Activated T-cell treated with anti-CD3 and anti-CD28 coated beads for 4 hours (primary cell): ENCODE data around the gene BMS1.
"Not testable (repeated sequence)": the region's sequence is repeated elsewhere in the genome, so short reads cannot be mapped to it uniquely, and the experiment has no call there.

ENCODE experiments used
- DNase-seq: peaks from one replicate; pipeline ENCODE4 v3.0.0-alpha.2; 2020

The BMS1 gene, protein sequence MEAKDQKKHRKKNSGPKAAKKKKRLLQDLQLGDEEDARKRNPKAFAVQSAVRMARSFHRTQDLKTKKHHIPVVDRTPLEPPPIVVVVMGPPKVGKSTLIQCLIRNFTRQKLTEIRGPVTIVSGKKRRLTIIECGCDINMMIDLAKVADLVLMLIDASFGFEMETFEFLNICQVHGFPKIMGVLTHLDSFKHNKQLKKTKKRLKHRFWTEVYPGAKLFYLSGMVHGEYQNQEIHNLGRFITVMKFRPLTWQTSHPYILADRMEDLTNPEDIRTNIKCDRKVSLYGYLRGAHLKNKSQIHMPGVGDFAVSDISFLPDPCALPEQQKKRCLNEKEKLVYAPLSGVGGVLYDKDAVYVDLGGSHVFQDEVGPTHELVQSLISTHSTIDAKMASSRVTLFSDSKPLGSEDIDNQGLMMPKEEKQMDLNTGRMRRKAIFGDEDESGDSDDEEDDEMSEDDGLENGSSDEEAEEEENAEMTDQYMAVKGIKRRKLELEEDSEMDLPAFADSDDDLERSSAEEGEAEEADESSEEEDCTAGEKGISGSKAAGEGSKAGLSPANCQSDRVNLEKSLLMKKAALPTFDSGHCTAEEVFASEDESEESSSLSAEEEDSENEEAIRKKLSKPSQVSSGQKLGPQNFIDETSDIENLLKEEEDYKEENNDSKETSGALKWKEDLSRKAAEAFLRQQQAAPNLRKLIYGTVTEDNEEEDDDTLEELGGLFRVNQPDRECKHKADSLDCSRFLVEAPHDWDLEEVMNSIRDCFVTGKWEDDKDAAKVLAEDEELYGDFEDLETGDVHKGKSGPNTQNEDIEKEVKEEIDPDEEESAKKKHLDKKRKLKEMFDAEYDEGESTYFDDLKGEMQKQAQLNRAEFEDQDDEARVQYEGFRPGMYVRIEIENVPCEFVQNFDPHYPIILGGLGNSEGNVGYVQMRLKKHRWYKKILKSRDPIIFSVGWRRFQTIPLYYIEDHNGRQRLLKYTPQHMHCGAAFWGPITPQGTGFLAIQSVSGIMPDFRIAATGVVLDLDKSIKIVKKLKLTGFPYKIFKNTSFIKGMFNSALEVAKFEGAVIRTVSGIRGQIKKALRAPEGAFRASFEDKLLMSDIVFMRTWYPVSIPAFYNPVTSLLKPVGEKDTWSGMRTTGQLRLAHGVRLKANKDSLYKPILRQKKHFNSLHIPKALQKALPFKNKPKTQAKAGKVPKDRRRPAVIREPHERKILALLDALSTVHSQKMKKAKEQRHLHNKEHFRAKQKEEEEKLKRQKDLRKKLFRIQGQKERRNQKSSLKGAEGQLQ

DNA sequence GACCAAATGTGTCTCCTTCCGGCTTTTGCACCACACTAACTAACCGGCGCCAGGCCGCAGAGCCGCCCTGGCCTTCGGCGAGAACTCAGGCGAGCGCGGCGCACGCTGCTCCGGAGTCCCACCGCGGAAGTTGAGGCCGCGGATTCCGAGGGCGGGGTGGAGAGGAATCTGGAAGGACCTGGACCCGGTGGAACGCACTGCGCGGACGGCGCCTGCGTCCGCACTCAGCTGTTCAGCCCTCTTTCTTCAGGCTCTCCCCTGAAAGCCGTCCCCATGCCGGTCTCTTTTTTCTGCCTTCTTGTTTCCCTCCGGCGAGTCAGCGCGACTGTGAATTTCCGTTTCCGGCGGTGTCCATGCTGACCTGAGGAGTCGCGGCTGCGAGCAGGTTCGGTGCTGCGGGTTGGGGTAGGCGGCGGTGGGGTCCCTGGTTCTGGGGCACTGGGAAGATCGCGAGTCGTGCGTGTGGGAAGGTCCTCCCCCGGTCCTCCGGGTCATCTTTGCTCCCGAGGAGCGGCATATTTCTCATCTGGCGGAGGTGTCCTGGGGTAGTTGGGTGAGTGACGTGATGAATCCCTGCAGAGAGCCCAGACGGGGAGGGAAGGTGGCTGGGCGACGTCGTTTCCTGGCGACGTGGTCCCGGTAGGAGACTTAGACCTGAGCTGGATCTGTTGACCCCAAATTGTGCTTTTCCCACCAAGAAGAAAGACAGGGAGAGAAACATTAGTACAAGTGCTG lies at the start of gene BMS1:
Gene BMS1 (plus strand): TSS at position 350 of the 735 bp plus-strand sequence. CDS start 1,600 bp downstream, outside the sequence.
- DNase-seq, result peak; percentile 81

GRCh38 chr10:42734536-42734935 lies 48.1 kb upstream of the BMS1 start:
- DNase-seq, result no peak

GRCh38 chr10:42738679-42739078 lies 43.9 kb upstream of the BMS1 start:
- DNase-seq, result no peak

DNA sequence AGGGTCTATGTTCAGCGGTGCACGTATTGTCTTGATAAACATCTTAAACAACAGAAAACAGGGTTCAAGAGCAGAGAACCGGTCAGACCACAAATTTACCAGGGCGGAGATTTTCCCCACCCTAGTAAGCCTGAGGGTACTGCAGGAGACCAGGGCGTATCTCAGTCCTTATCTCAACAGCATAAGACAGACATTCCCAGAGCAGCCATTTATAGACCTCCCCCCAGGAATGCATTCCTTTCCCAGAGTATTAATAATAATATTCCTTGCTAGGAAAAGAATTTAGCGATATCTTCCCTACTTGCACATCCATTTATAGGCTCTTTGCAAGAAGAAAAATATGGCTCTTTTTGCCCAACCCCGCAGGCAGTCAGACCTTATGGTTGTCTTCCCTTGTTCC lies 41.1 kb upstream of the BMS1 start:
- not testable (repeated sequence) for DNase-seq

GRCh38 chr10:42743697-42744096 lies 38.9 kb upstream of the BMS1 start:
- DNase-seq, result no peak

GRCh38 chr10:42744134-42744701 lies 38.4 kb upstream of the BMS1 start:
- no peak for DNase-seq

- DNase-seq, result peak; percentile 74
Measured at GRCh38 chr10:42753126-42753506, 29.5 kb upstream of the BMS1 start.

- DNase-seq, result no peak
Measured at GRCh38 chr10:42753507-42754154, 29.0 kb upstream of the BMS1 start.

GRCh38 chr10:42754155-42755027 lies 28.2 kb upstream of the BMS1 start:
- DNase-seq, result no peak

GRCh38 chr10:42755028-42755451 lies 27.6 kb upstream of the BMS1 start:
- DNase-seq, result no peak

GRCh38 chr10:42755556-42756093 lies 27.0 kb upstream of the BMS1 start:
- DNase-seq, result no peak

- DNase-seq, result no peak
Measured at GRCh38 chr10:42767906-42768305, 14.7 kb upstream of the BMS1 start.

GRCh38 chr10:42768581-42769152 lies 13.9 kb upstream of the BMS1 start:
- no peak for DNase-seq

- no peak for DNase-seq
Measured at GRCh38 chr10:42769173-42769572, 13.4 kb upstream of the BMS1 start.

DNA sequence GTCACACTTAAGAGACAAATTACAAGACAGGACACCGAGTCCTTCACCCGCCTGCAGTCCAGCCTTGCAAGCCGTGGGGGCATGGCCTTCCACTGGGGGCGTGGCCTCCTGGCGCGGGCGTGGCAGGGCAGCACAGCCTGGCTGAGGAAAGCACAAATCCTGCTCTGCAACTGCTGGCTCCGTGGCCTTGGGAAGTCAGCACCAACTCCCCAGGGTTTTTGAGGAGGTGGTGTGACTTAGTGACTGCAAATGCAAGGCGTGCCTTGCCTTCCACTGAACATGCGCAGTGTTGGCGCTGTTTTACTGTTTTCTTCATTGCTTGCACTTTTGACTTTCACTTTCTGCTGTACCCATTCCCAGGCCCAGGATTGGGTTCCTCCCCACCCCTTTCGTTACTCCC lies 12.9 kb upstream of the BMS1 start:
- DNase-seq, result no peak

DNA sequence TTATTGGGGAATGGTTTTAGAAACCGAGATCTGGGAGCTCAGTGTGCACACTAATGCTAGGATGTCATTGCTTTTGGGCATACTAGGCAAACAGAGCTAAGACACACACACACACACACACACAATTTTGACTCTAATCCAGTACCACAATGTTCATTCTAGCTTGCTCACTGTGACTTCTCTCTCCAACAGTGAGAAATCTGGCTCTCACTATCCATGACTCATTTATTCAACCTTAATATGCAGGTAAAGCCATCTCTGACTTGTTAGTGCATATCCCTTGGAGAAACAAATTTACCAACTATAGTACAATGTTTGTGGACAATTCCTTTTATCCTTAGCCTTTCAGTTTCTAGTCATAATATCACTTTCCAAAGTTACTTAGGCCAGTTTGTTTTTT lies 5.9 kb upstream of the BMS1 start:
- no peak for DNase-seq

DNA sequence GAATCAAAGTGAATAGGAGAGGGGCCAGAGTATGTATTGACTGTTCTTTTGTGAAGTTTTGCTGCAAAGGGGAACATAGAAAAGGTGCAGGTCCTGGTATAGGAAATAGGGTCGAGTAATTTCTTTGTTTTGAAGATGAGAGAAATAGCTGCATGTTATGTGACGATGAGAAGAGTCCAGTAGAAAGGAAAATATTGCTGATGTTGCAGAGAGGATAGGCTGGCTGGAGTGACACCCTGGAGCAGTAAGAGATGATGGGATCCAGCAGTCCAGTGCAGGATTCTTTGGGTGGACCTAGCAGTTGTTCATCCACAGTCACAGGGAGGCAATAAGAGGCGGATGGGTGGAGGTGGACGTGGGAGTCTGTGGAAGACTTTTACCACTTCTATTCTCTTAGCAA lies 2.1 kb upstream of the BMS1 start:
- DNase-seq, result no peak

GRCh38 chr10:42781893-42782445 lies 626 bp upstream of the BMS1 start:
- no peak for DNase-seq

DNA sequence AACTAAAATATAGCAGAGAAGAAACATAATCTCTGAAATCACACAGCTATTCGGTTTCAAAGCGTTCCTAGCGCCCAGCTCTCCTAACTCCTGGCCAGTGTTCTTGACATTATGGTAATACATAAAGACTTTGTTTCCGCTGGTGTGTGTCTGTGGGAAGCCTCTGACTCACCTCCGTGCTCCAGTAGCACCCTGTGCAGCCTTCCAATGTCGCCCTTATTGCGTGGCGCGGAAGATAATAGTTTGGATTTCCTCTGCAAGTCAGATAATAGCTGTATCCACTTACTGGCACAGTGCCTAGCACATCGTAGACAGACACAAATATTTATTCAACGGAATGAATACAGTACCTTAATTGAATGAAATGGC lies 570 bp downstream of the BMS1 start:
- peak; percentile 4 for DNase-seq

GRCh38 chr10:42785759-42786158 lies 3.2 kb downstream of the BMS1 start:
- DNase-seq, result no peak
